ENCODE data around the gene PLEKHA7. TPM values are rescaled to one million over a fixed set of nuclear protein-coding genes. Genes with fewer than 3 reads are reported as not detected.

PLEKHA7 gene
- total RNA-seq, 6 experiments from 2014 or later, result 12.7 to 26.7 (median 21.5) TPM

DNA sequence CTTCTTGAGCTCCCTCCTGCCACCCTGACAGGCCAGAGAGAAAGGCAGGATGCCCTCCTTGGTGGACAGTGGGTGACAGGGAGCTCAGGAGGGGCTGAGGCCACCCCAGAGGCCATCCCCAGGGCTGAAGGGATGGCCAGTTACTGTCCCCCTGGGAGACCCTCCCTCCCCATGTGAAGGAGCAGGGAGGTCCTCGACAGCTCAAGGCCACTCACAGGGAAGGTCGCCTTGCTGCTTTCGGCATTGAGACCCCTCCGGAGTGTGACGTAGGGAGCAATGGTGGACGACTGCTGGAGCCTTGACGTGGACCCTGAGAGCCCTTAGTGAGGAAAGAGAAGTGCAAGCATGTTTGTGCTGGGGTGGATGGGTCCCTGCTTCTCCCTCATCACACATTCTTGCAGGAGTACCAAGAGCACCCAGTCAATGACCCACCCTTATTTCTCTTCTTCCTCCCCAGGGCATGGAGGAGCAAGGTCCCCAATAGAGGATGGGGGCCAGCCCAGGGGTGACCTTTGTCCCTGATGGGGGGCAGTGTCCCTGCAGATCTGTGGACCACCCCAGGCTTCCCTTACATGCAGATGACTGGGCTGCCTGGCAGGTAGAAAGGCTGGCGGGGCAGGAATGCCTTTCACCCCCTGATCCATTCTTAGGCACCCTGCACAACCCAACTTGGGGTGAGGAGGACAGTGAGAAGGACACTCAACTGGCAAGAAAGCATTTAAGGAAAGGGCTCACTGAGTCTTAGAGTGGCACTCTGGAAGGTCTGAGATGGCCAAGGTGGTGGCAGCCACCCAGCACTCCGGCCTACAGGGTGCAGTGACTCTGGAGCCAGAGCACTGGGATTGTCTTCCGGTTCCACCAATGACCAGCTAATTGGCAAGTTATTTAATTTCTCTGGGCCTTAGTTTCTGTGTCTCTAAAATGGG is 224.4 kb downstream of the PLEKHA7 start:
- Histone ChIP-seq H3K27ac (no peak overlapping the region), H3K9me3 (no peaks in the 10 kb centered on the region), H3K27me3 (no peaks in the 10 kb centered on the region), H3K4me3 (no peak overlapping the region), H3K4me1 (peaks cover 8 to 44% (median 26%) of the 10 kb centered on the region in 4 donors), H3K36me3 (no peaks in the 10 kb centered on the region)
- intact Hi-C loops (cut with DNase I), result no loop called here
- no peak for ATAC-seq
- no peak for DNase-seq
- TF ChIP-seq, protein P1, sequence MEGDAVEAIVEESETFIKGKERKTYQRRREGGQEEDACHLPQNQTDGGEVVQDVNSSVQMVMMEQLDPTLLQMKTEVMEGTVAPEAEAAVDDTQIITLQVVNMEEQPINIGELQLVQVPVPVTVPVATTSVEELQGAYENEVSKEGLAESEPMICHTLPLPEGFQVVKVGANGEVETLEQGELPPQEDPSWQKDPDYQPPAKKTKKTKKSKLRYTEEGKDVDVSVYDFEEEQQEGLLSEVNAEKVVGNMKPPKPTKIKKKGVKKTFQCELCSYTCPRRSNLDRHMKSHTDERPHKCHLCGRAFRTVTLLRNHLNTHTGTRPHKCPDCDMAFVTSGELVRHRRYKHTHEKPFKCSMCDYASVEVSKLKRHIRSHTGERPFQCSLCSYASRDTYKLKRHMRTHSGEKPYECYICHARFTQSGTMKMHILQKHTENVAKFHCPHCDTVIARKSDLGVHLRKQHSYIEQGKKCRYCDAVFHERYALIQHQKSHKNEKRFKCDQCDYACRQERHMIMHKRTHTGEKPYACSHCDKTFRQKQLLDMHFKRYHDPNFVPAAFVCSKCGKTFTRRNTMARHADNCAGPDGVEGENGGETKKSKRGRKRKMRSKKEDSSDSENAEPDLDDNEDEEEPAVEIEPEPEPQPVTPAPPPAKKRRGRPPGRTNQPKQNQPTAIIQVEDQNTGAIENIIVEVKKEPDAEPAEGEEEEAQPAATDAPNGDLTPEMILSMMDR (IDR thresholded peaks at IDR 0.05), result no peak
- no peak for TF ChIP-seq POLR2A (IDR thresholded peaks at IDR 0.05)
- no CpG with 5 or more reads among the region's 10 CpGs for WGBS (ENCODE audit: insufficient coverage, low coverage, low lambda C conversion rate, missing lambda C conversion rate)

DNA sequence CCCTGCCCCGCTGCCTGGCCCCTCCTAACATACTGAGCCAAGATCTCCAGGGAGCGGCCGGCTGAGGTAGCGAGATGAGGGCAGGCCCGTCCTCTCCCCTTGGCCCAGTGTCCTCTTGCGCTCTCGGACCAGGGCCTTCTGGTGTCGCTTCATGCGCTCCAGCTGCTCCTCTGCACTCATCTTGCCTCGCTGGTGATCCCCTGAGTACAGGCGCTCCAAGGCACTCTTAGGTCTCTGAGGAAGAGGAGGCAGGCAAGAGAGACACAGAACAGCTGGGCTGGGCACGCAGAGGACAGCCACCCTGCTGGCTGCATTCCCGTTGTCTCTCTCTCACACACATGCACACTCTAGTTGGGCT is 225.2 kb downstream of the PLEKHA7 start:
- intact Hi-C loops (cut with DNase I), result no loop called here
- Histone ChIP-seq H3K9me3 (no peaks in the 10 kb centered on the region), H3K27ac (peak overlapping the region in 2 of 3 donors; percentile 50 to 61), H3K36me3 (no peaks in the 10 kb centered on the region), H3K27me3 (no peaks in the 10 kb centered on the region), H3K4me3 (no peak overlapping the region), H3K4me1 (peaks cover 8 to 47% (median 26%) of the 10 kb centered on the region in 4 donors)
- peak in 3 of 4 donors; percentile 3 to 19 (median 8) for ATAC-seq
- 13% methylated on average over 3 of the region's 13 CpGs for WGBS (ENCODE audit: insufficient coverage, low coverage, low lambda C conversion rate, missing lambda C conversion rate)
- TF ChIP-seq, protein P1 (IDR thresholded peaks at IDR 0.05), result no peak
- no peak for TF ChIP-seq POLR2A (IDR thresholded peaks at IDR 0.05)
- DNase-seq, result no peak

DNA sequence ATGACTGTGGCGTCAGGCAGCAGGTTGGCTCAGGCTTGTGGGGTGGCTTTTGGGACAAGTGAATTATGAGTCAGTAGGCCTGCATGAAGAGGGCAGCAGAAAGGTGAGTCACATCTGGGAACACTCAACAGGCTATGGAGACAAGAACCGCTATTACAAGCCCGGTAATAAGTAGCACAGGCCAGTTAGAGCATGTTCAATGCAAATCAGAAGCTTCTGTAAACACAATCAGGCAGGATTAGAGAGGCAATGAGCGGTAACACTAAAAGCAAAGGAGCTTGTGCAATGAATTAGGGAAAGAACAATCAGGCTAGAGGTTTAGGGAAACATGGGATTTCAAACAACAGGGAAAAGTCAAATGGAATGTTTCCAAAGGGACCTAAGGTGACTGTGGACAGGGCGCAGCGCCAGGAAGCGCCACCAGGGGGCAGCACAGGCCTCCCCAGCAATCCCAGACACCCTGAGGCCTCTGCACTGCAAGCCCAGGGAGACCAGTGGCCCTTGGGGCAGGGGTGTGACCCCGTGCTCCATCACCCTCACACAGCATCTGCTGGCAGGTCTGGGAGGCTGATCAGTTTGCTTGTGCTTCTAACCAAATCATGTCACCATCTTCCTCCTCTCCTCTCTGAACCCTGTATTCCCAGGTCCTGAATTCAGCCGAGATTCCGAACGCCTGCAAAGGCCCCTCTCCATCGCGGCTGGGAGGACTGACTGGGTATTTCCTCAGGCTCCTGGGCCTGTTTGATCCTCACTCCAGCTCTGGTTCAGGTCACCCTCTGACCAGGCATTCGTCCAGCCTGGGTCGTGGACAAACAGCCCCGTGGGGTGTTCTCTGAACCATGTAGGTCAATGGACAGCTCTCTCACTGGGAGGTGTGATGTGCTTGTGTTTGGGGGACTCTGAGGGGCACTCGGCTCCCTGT is 225.8 kb downstream of the PLEKHA7 start:
- no peaks in the 10 kb centered on the region for H3K27me3 ChIP-seq
- peak; percentile 65 to 78 (median 75) for ATAC-seq
- peak overlapping the region in 2 of 3 donors; percentile 50 to 61 for H3K27ac ChIP-seq
- peak overlapping the region in 1 of 3 donors; percentile 2 for H3K4me3 ChIP-seq
- no peaks in the 10 kb centered on the region for H3K9me3 ChIP-seq
- H3K36me3 ChIP-seq, result no peaks in the 10 kb centered on the region
- H3K4me1 ChIP-seq, result peaks cover 8 to 53% (median 26%) of the 10 kb centered on the region in 4 donors
- no peak for TF ChIP-seq POLR2A (IDR thresholded peaks at IDR 0.05)
- TF ChIP-seq, protein P1 (IDR thresholded peaks at IDR 0.05), result peak; percentile 98 to 99 (median 98)
- intact Hi-C loops (cut with DNase I), result no loop called here
- 27% methylated on average over 13 of the region's 17 CpGs for WGBS (ENCODE audit: insufficient coverage, low coverage, low lambda C conversion rate, missing lambda C conversion rate)
- peak; percentile 77 to 85 (median 84) for DNase-seq

DNA sequence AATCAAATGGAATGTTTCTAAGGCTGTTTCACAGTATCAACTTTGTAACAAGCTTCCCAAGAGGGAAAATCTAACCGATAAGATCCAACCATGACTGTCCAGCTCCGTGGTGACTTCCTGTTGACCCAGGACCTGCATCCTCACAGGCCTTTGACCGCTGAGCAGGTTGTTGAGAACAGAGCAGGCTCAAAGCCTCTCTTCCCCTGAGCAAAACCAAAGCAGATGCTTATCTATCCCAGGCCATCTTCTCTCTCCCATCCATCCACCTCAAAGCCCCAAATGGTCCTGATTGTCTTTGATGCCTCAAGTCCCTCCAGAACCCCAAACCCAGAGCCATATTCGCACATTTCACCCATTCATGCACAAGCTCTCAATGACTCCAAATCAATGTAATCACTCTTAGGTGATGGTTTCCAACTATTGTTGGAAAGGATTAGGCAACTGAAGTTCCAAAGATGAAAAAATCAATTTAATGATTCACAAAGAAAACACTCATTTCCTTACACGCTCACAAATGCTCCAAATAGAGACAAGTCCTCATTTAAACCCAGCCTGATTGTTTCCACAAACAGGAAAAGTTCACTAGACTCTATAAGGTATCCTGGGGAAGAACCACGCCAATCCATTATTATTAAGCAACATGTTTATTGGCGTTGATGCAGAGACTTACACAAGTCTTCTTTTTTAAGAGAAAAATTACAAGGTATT is 227.0 kb downstream of the PLEKHA7 start:
- no peak overlapping the region for H3K4me3 ChIP-seq
- peak overlapping the region; percentile 37 to 61 (median 50) for H3K27ac ChIP-seq
- DNase-seq (no peak), ATAC-seq (peak in 3 of 4 donors; percentile 26 to 38 (median 28))
- H3K36me3 ChIP-seq, result no peaks in the 10 kb centered on the region
- TF ChIP-seq, protein P1 (IDR thresholded peaks at IDR 0.05), result no peak
- TF ChIP-seq POLR2A (IDR thresholded peaks at IDR 0.05), result no peak
- 27% methylated on average over 7 of the region's 7 CpGs for WGBS (ENCODE audit: insufficient coverage, low coverage, low lambda C conversion rate, missing lambda C conversion rate)
- peaks cover 8 to 53% (median 26%) of the 10 kb centered on the region in 4 donors for H3K4me1 ChIP-seq
- H3K9me3 ChIP-seq, result no peaks in the 10 kb centered on the region
- intact Hi-C loops (cut with DNase I), result no loop called here
- no peaks in the 10 kb centered on the region for H3K27me3 ChIP-seq

All from right lobe of liver (tissue), 6 donors.